SK-N-SH treated with all-trans-retinoic acid at 6 μM for 48 hours (cell line): Measurements from ENCODE around the gene TTYH2.

ENCODE experiments used
- ARNTL ChIP-seq: fragments of 450-650 bp; formaldehyde crosslinking; IDR thresholded peaks from 2 replicates; pipeline ENCODE4 v1.5.0; 2020; ENCODE audit warnings: low read depth, mild to moderate bottlenecking, moderate library complexity, borderline replicate concordance
- CREB5 ChIP-seq: fragments of 250-450 bp; sonication (Bioruptor Pico); IDR thresholded peaks from 2 replicates; pipeline ENCODE4 v1.5.1; 2020; ENCODE audit warnings: low read depth, mild to moderate bottlenecking, moderate library complexity
- CSRNP3 ChIP-seq: fragments of 250-450 bp; sonication (Bioruptor Pico); IDR thresholded peaks from 2 replicates; pipeline ENCODE4 v1.5.1; 2021; ENCODE audit warnings: mild to moderate bottlenecking, moderate library complexity
- ESRRG ChIP-seq: fragments of 250-450 bp; sonication (Bioruptor Pico); IDR thresholded peaks from 2 replicates; pipeline ENCODE4 v1.6.1; 2021; ENCODE audit warnings: mild to moderate bottlenecking
- GLIS3 ChIP-seq: fragments of 250-450 bp; sonication (Bioruptor Pico); IDR thresholded peaks from 2 replicates; pipeline ENCODE4 v1.5.0; 2020; ENCODE audit warnings: mild to moderate bottlenecking, moderate library complexity
- ISL1 ChIP-seq: fragments of 250-450 bp; sonication (Bioruptor Pico); IDR thresholded peaks from 2 replicates; pipeline ENCODE4 v2.1.2; 2022; ENCODE audit warnings: mild to moderate bottlenecking, moderate library complexity
- PATZ1 ChIP-seq: fragments of 250-450 bp; sonication (Bioruptor Pico); IDR thresholded peaks from 2 replicates; pipeline ENCODE4 v1.8.0; 2020; ENCODE audit warnings: mild to moderate bottlenecking, moderate library complexity, borderline replicate concordance
- TOX ChIP-seq: fragments of 250-450 bp; sonication (Bioruptor Pico); IDR thresholded peaks from 2 replicates; pipeline ENCODE4 v1.8.0; 2021; ENCODE audit warnings: mild to moderate bottlenecking, moderate library complexity, borderline replicate concordance
- ZFP3 ChIP-seq: fragments of 250-450 bp; sonication (Bioruptor Pico); IDR thresholded peaks from 2 replicates; pipeline ENCODE4 v1.5.0; 2020; ENCODE audit warnings: mild to moderate bottlenecking, moderate library complexity
- ZFP30 ChIP-seq: fragments of 450-650 bp; formaldehyde crosslinking; IDR thresholded peaks from 2 replicates; pipeline ENCODE4 v1.5.0; 2022; ENCODE audit warnings: mild to moderate bottlenecking, moderate library complexity
- ZNF565 ChIP-seq: fragments of 450-650 bp; formaldehyde crosslinking; conservative IDR thresholded peaks from 2 replicates; pipeline ENCODE4 v1.5.0; 2020; ENCODE audit warnings: low read depth, mild to moderate bottlenecking, moderate library complexity

- TF ChIP-seq ZNF565 (CRISPR knock-in tag) (no peak), ARNTL (CRISPR knock-in tag) (no peak), ISL1 (CRISPR knock-in tag) (no peak), TOX (no peak), CSRNP3 (CRISPR knock-in tag) (no peak), GLIS3 (no peak), ZFP3 (no peak), CREB5 (no peak), ZFP30 (CRISPR knock-in tag) (no peak), PATZ1 (CRISPR knock-in tag) (no peak), ESRRG (CRISPR knock-in tag) (no peak)
These were observed 9.0 kb downstream of the TTYH2 start for GRCh38 chr17:74222399-74222798.
